ENCODE data around the gene OR6C2. TPM values are rescaled to one million over a fixed set of nuclear protein-coding genes. Genes with fewer than 3 reads are reported as not detected.
"Not testable (repeated sequence)": the region's sequence is repeated elsewhere in the genome, so short reads cannot be mapped to it uniquely, and the experiment has no call there.

Gene OR6C2
- total RNA-seq, 1 donor from 2014 or later, result not detected

DNA sequence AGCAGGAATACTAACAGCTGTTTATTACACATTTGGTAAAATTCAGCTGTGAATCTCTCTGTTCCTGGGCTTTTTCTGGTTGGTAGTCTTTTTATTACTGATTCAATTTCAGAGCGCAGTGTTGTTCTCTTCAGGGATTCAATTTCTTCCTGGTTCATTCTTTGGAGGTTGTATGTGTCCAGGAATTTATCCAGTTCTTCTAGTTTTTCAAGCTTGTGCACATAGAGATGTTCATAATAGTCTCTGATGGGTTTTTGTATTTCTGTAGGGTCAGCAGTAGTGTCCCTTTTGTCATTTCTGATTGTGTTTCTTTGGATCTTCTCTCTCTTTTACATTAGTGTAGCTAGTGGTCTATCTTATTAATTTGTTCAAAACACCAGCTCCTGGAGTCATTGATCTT is 26.9 kb upstream of the OR6C2 start:
- no peak for FAIRE-seq
- DNase-seq (ENCODE audit: low read depth), result no peak
- H3K36me3 ChIP-seq (ENCODE audit: control insufficient read depth, insufficient read depth, low read length), result no peaks in the 10 kb centered on the region
- no peaks in the 10 kb centered on the region for H3K27me3 ChIP-seq (ENCODE audit: control insufficient read depth, insufficient read depth, low read length)
- H3K4me3 ChIP-seq (ENCODE audit: low read depth, low read length), result no peak overlapping the region
- TF ChIP-seq, protein P1, sequence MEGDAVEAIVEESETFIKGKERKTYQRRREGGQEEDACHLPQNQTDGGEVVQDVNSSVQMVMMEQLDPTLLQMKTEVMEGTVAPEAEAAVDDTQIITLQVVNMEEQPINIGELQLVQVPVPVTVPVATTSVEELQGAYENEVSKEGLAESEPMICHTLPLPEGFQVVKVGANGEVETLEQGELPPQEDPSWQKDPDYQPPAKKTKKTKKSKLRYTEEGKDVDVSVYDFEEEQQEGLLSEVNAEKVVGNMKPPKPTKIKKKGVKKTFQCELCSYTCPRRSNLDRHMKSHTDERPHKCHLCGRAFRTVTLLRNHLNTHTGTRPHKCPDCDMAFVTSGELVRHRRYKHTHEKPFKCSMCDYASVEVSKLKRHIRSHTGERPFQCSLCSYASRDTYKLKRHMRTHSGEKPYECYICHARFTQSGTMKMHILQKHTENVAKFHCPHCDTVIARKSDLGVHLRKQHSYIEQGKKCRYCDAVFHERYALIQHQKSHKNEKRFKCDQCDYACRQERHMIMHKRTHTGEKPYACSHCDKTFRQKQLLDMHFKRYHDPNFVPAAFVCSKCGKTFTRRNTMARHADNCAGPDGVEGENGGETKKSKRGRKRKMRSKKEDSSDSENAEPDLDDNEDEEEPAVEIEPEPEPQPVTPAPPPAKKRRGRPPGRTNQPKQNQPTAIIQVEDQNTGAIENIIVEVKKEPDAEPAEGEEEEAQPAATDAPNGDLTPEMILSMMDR (IDR thresholded peaks at IDR 0.05; ENCODE audit: insufficient read depth, low read length, severe bottlenecking), result no peak

DNA sequence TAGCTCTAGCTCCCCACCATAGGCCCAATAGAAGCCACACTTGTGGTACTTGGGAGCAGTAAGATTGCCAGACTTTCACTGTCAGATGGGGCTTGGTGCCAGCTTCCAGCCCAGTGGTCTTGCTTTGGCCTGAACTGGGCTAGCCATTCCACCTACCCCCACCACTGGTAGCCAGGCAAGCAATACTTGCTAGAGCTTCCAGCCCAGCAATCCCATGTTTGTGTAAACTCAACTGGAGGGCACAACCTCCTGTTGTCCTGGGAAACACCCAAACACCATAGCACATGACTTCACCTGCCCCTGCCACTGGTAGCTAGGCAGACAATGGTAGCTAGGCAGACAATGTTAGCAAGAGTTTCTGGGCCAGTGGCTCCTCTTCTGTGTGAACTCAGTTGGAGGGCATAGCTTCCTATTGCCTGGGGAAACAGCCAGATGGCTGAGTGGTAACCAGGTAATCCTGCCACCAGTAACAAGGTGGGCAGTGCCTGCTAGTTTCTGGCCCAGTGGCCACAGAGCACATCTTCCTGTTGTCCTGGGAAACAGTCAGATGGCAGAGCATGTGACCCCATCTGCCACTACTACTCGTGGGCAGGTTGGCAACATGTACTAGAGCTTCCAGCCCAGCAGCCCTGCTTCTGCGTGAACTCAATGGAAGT is 23.4 kb upstream of the OR6C2 start:
- TF ChIP-seq, protein P1 (IDR thresholded peaks at IDR 0.05; ENCODE audit: insufficient read depth, low read length, severe bottlenecking), result no peak
- FAIRE-seq, result peak; percentile 7

DNA sequence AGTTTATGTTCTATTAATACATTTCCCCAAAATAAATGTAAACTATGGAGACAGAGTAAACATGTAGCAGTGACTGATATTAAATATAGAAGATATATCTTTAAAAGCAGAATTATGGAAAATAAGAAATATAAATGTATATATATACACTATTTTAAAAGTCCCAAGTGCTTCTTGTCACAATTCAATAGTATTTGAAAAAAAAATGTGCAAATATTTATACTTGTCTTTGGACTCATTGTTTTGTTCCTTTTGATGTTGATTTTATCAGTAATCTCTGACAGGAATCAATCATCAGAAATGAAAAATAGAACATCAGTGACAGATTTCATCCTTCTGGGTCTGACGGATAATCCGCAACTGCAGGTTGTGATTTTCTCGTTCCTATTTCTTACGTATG is 17.9 kb upstream of the OR6C2 start, which contains the start of gene OR6C76:
Gene OR6C76 (plus strand): TSS at position 301 of the 400 bp plus-strand sequence. CDS start 0 bp downstream, at position 301.
- TF ChIP-seq, protein P1 (IDR thresholded peaks at IDR 0.05; ENCODE audit: insufficient read depth, low read length, severe bottlenecking), result no peak
- no peak within 1 kb of the TSS for H3K4me3 ChIP-seq (ENCODE audit: low read depth, low read length)
- FAIRE-seq (no peak), DNase-seq (ENCODE audit: low read depth) (no peak)
- H3K27me3 ChIP-seq (ENCODE audit: control insufficient read depth, insufficient read depth, low read length), result no peaks in the 10 kb centered on the region
- H3K36me3 ChIP-seq (ENCODE audit: control insufficient read depth, insufficient read depth, low read length), result no peaks in the 10 kb centered on the region

More for the DNA sequence above, 23.4 kb upstream of the OR6C2 start:
- no peak for DNase-seq (ENCODE audit: low read depth)
- Histone ChIP-seq H3K36me3 (ENCODE audit: control insufficient read depth, insufficient read depth, low read length) (no peaks in the 10 kb centered on the region), H3K27me3 (ENCODE audit: control insufficient read depth, insufficient read depth, low read length) (no peaks in the 10 kb centered on the region), H3K4me3 (ENCODE audit: low read depth, low read length) (no peak overlapping the region)

DNA sequence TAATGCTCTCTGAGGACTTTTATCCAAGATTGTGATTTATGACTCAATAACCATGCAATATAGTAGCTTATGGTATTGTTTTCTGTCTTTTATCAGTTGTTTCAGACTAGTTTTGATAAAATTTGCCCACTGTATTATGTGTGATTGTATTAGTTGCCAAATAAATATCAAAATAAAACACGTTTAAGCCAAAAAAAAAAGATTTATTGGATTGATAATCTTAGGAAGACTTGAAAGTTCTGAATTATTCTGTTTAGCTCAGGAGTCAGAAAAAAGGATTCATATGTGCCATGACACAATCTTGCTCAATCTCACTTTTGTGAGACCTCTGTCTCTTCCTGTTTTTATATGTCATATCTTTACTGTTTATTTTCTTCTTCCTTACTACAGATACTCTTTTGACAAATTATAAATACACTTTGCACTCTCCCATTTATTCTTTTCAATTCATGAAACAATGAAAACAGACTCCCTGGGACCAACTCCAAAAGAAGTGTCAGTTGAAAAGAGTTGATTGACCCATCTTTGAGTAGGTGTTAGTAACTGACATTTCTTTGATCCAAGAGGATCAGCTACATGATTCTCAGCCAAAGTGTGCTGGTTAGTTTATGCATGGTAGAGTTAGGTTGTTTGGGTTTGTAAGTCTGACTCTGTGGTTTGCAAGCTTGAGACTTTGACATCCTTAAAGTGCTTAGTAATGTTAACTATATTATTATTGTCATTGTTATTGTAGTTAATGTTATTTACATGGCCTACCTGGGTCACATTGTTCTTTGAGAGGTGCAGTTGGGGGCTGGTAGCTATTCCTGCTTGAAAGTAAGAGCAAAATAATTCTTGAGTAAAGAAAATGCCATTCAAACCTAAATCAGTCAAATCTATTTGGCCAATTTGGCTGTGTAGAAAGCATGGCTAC is 15.3 kb upstream of the OR6C2 start:
- Histone ChIP-seq H3K27me3 (ENCODE audit: control insufficient read depth, insufficient read depth, low read length) (no peaks in the 10 kb centered on the region), H3K36me3 (ENCODE audit: control insufficient read depth, insufficient read depth, low read length) (no peaks in the 10 kb centered on the region), H3K4me3 (ENCODE audit: low read depth, low read length) (no peak overlapping the region)
- FAIRE-seq (no peak), DNase-seq (ENCODE audit: low read depth) (no peak)
- TF ChIP-seq, protein P1 (IDR thresholded peaks at IDR 0.05; ENCODE audit: insufficient read depth, low read length, severe bottlenecking), result no peak

DNA sequence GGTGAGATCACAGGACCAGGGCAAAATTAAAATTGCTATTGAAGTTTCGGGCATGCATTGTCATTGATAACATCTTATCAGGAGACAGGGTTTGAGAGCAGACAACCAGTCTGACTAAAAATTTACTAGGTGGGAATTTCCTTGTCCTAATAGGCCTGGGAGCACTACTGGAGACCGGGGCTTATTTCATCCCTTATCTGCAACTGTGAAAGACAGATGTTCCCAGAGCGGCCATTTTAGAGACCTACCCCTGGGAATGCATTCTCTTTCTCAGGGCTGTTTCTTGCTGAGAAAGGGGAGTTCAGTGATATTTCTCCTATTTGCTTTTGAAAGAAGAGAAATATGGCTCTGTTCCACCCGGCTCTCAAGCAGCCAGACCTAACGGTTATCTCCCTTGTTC is 2.6 kb upstream of the OR6C2 start:
- H3K27me3 ChIP-seq (ENCODE audit: control insufficient read depth, insufficient read depth, low read length); DNase-seq (ENCODE audit: low read depth); H3K36me3 ChIP-seq (ENCODE audit: control insufficient read depth, insufficient read depth, low read length); H3K4me3 ChIP-seq (ENCODE audit: low read depth, low read length); FAIRE-seq: not testable (repeated sequence)

DNA sequence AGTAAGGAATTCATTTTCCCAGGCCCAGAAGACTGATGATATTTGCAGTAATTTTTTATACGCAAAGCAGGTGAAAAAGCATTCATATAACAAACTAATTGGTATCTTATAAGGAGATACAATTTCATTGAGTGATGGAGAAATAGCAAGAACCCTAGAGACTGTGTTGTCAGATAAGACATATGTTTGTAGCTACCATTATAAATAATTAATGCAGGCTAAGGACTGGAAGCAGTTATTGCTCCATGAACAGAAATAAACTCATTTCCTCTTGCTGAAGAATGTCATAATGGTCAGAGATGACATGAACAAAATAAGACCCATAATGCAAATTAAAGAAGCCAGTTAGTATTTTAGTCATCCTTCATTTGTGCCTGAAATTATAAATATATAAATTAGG is 1.5 kb downstream of the OR6C2 start:
- Histone ChIP-seq H3K4me3 (ENCODE audit: low read depth, low read length) (no peak overlapping the region), H3K27me3 (ENCODE audit: control insufficient read depth, insufficient read depth, low read length) (no peaks in the 10 kb centered on the region), H3K36me3 (ENCODE audit: control insufficient read depth, insufficient read depth, low read length) (no peaks in the 10 kb centered on the region)
- TF ChIP-seq, protein P1 (IDR thresholded peaks at IDR 0.05; ENCODE audit: insufficient read depth, low read length, severe bottlenecking), result no peak
- FAIRE-seq (no peak), DNase-seq (ENCODE audit: low read depth) (no peak)
